ENCODE results near the gene GRM4. TPM values are rescaled to one million over a fixed set of nuclear protein-coding genes. Genes with fewer than 3 reads are reported as not detected.

Gene GRM4
- total and polyA plus RNA-seq, 9 of the 15 experiments (the other 6 are each of a cell fraction or from before 2014, with no cell fraction given): 0.18 TPM; not detected in 8

GRCh38 chr6:34053721-34054120 is 92.2 kb downstream of the GRM4 start (continued):
- TF ChIP-seq E2F8 (IDR thresholded peaks at IDR 0.05; ENCODE audit: low read depth, partially characterized antibody): no peak
- no peak for TF ChIP-seq CEBPZ (IDR thresholded peaks at IDR 0.05; ENCODE audit: borderline replicate concordance, low read depth, low read length)
- TF ChIP-seq CREB5 (CRISPR knock-in tag; IDR thresholded peaks at IDR 0.05): no peak
- TF ChIP-seq ZKSCAN1 (IDR thresholded peaks at IDR 0.05; ENCODE audit: low read depth, low read length): no peak
- no peak for TF ChIP-seq ASH1L (IDR thresholded peaks at IDR 0.05; ENCODE audit: borderline replicate concordance, low read depth, partially characterized antibody)
